Liver (tissue), 9 donors: ENCODE measurements around the gene CTRB1. TPM values are rescaled to one million over a fixed set of nuclear protein-coding genes. Genes with fewer than 3 reads are reported as not detected.

Experiments
- DNase-seq: peaks from one replicate; pipeline ENCODE4 v3.0.0-alpha.2; 2017; ENCODE audit warnings: low spot score
- H3K27ac ChIP-seq, 2 donors: one replicate each; pipeline ENCODE4 v1.7.0; 2013; ENCODE audit warnings: inconsistent platforms in 2 of 2, low read length in 2 of 2, control low read depth in 1 of 2, low read depth in 1 of 2, mild to moderate bottlenecking in 1 of 2
- H3K27me3 ChIP-seq, 4 donors: one replicate each; pipeline versions ENCODE4 v1.6.1 to v1.7.0; 2013; ENCODE audit warnings: low read length in 3 of 4, inconsistent platforms in 1 of 4, mild to moderate bottlenecking in 1 of 4, moderate library complexity in 1 of 4; ENCODE audit not compliant: control insufficient read depth in 4 of 4, insufficient read depth in 4 of 4
- H3K36me3 ChIP-seq, 4 donors: one replicate each; pipeline versions ENCODE4 v1.6.1 to v1.7.0; 2013; ENCODE audit warnings: low read length in 3 of 4, mild to moderate bottlenecking in 3 of 4, low read depth in 1 of 4, moderate library complexity in 1 of 4; ENCODE audit not compliant: control insufficient read depth in 4 of 4, insufficient read depth in 3 of 4
- H3K4me1 ChIP-seq, 4 donors: one replicate each; pipeline versions ENCODE4 v1.6.1 to v1.7.0; 2013; ENCODE audit warnings: low read length in 3 of 4, mild to moderate bottlenecking in 3 of 4, moderate library complexity in 1 of 4; ENCODE audit not compliant: control insufficient read depth in 4 of 4, insufficient read depth in 4 of 4
- H3K4me3 ChIP-seq, 3 donors: one replicate each; pipeline versions ENCODE4 v1.6.1 to v1.7.0; 2013; ENCODE audit warnings: low read length in 3 of 3, control low read depth in 1 of 3, low read depth in 1 of 3, mild to moderate bottlenecking in 1 of 3
- H3K9ac ChIP-seq, 2 donors: one replicate each; pipeline ENCODE4 v1.7.0; 2013; ENCODE audit warnings: low read length in 2 of 2, mild to moderate bottlenecking in 2 of 2, moderate library complexity in 2 of 2, control low read depth in 1 of 2, low read depth in 1 of 2
- H3K9me3 ChIP-seq, 4 donors: one replicate each; pipeline versions ENCODE4 v1.6.1 to v1.7.0; 2013; ENCODE audit warnings: low read length in 3 of 4; ENCODE audit not compliant: control insufficient read depth in 4 of 4
- EGR1 ChIP-seq, 2 donors: IDR thresholded peaks; 2 replicates each; pipeline ENCODE4 v1.6.1; 2016 to 2018; ENCODE audit warnings: antibody characterized with exemption in 2 of 2, low read depth in 2 of 2
- FOXA2 ChIP-seq: IDR thresholded peaks from 2 replicates; pipeline ENCODE4 v1.6.1; 2016; ENCODE audit warnings: antibody characterized with exemption
- GABPA ChIP-seq, 2 donors: IDR thresholded peaks in 1 of 2; conservative IDR thresholded peaks in 1 of 2; 2 replicates each; pipeline ENCODE4 v1.6.1; 2016; ENCODE audit warnings: antibody characterized with exemption in 2 of 2, mild to moderate bottlenecking in 1 of 2, moderate library complexity in 1 of 2
- HNF4G ChIP-seq: IDR thresholded peaks from 2 replicates; pipeline ENCODE4 v1.6.1; 2016; ENCODE audit warnings: antibody characterized with exemption
- JUND ChIP-seq, 2 donors: IDR thresholded peaks; 2 replicates each; pipeline ENCODE4 v1.6.1; 2016; ENCODE audit warnings: antibody characterized with exemption in 2 of 2
- MAX ChIP-seq: IDR thresholded peaks from 2 replicates; pipeline ENCODE4 v1.6.1; 2016; ENCODE audit warnings: antibody characterized with exemption
- NR2F2 ChIP-seq: IDR thresholded peaks from 2 replicates; pipeline ENCODE4 v1.6.1; 2016; ENCODE audit warnings: antibody characterized with exemption
- RAD21 ChIP-seq, 2 donors: IDR thresholded peaks; 2 replicates each; pipeline ENCODE4 v1.6.1; 2016; ENCODE audit warnings: antibody characterized with exemption in 2 of 2, mild to moderate bottlenecking in 2 of 2
- RXRA ChIP-seq, 2 donors: IDR thresholded peaks; 2 replicates each; pipeline ENCODE4 v1.6.1; 2017 to 2018; ENCODE audit warnings: antibody characterized with exemption in 2 of 2, mild to moderate bottlenecking in 1 of 2
- SP1 ChIP-seq: IDR thresholded peaks from 2 replicates; pipeline ENCODE4 v1.6.1; 2018; ENCODE audit warnings: antibody characterized with exemption, mild to moderate bottlenecking
- TAF1 ChIP-seq: conservative IDR thresholded peaks from 2 replicates; pipeline ENCODE4 v1.6.1; 2016; ENCODE audit warnings: antibody characterized with exemption, mild to moderate bottlenecking
- YY1 ChIP-seq: IDR thresholded peaks from 2 replicates; pipeline ENCODE4 v1.6.1; 2016; ENCODE audit warnings: antibody characterized with exemption, mild to moderate bottlenecking
- WGBS: extraction: QIAGEN DNeasy Blood & Tissue Kit; methylation state at CpG from one replicate; pipeline ENCODE4 v1.1.7; 2013; 5-methylcytosine and 5-hydroxymethylcytosine counted together
- polyA plus RNA-seq, 2 donors: library from polyadenylated mRNA; stranded (reverse) in 1 of 2; unstranded in 1 of 2; fragments of 200-250 nt in 1 of 2; fragments of >200 nt in 1 of 2; fragmentation: Nextera tagmentation in 1 of 2; extraction: Ambion mirVana in 1 of 2; gene quantifications; one replicate each; pipeline versions ENCODE4 v1.2.1 to v1.2.3, GENCODE V29; 2013 to 2015
- total RNA-seq, 2 donors: library from RNA; depleted of rRNA; stranded (reverse); fragments of >200 nt; gene quantifications; one replicate each; pipeline ENCODE4 v1.2.3, GENCODE V29; 2014
- TF ChIP-seq, protein P1 (sequence below): fragments of 150-350 bp; IDR thresholded peaks from 2 replicates; pipeline ENCODE4 v1.5.1; 2017; ENCODE audit warnings: improper control_type of control experiment, low read depth, low read length; ENCODE audit not compliant: missing input control
- TF ChIP-seq, protein P2 (sequence below): IDR thresholded peaks from 2 replicates; pipeline ENCODE4 v1.6.1; 2016; ENCODE audit warnings: antibody characterized with exemption
- TF ChIP-seq, protein P3 (sequence below): IDR thresholded peaks from 2 replicates; pipeline ENCODE4 v1.6.1; 2016; ENCODE audit warnings: antibody characterized with exemption
- donor health status: healthy.
- donor health status: healthy.
- donor health status: healthy.
- donor health status: healthy.
- donor health status: healthy.

CTRB1 gene
- total and polyA plus RNA-seq, 4 donors, result not detected

GRCh38 chr16:75226550-75227360 lies 8.0 kb downstream of the CTRB1 start:
- H3K9ac ChIP-seq, result no peak overlapping the region

GRCh38 chr16:75227361-75228142 lies 8.8 kb downstream of the CTRB1 start:
- DNase-seq, result no peak
- 87% methylated on average over 18 of the region's 18 CpGs for WGBS
- no peak overlapping the region for H3K27ac ChIP-seq
- TF ChIP-seq, protein P1, sequence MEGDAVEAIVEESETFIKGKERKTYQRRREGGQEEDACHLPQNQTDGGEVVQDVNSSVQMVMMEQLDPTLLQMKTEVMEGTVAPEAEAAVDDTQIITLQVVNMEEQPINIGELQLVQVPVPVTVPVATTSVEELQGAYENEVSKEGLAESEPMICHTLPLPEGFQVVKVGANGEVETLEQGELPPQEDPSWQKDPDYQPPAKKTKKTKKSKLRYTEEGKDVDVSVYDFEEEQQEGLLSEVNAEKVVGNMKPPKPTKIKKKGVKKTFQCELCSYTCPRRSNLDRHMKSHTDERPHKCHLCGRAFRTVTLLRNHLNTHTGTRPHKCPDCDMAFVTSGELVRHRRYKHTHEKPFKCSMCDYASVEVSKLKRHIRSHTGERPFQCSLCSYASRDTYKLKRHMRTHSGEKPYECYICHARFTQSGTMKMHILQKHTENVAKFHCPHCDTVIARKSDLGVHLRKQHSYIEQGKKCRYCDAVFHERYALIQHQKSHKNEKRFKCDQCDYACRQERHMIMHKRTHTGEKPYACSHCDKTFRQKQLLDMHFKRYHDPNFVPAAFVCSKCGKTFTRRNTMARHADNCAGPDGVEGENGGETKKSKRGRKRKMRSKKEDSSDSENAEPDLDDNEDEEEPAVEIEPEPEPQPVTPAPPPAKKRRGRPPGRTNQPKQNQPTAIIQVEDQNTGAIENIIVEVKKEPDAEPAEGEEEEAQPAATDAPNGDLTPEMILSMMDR, result no peak
- TF ChIP-seq, protein P2, sequence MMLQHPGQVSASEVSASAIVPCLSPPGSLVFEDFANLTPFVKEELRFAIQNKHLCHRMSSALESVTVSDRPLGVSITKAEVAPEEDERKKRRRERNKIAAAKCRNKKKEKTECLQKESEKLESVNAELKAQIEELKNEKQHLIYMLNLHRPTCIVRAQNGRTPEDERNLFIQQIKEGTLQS, result no peak
- TF ChIP-seq, protein P3, sequence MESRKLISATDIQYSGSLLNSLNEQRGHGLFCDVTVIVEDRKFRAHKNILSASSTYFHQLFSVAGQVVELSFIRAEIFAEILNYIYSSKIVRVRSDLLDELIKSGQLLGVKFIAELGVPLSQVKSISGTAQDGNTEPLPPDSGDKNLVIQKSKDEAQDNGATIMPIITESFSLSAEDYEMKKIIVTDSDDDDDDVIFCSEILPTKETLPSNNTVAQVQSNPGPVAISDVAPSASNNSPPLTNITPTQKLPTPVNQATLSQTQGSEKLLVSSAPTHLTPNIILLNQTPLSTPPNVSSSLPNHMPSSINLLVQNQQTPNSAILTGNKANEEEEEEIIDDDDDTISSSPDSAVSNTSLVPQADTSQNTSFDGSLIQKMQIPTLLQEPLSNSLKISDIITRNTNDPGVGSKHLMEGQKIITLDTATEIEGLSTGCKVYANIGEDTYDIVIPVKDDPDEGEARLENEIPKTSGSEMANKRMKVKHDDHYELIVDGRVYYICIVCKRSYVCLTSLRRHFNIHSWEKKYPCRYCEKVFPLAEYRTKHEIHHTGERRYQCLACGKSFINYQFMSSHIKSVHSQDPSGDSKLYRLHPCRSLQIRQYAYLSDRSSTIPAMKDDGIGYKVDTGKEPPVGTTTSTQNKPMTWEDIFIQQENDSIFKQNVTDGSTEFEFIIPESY, result no peak
- TF ChIP-seq EGR1 (IDR thresholded peaks at IDR 0.05; ENCODE audit: low read depth in 2 of 2) (no peak), GABPA (IDR thresholded peaks at IDR 0.05 in 1 of 2, conservative IDR thresholded peaks at IDR 0.05 in 1 of 2) (no peak), HNF4G (no peak), TAF1 (no peak), FOXA2 (no peak), MAX (no peak), YY1 (no peak), RAD21 (IDR thresholded peaks at IDR 0.05) (no peak), SP1 (no peak)
- H3K27me3 ChIP-seq, result no peaks in the 10 kb centered on the region
- no peak overlapping the region for H3K9ac ChIP-seq
- no peaks in the 10 kb centered on the region for H3K4me1 ChIP-seq
- H3K4me3 ChIP-seq, result no peak overlapping the region
- H3K9me3 ChIP-seq, result no peaks in the 10 kb centered on the region
- peaks cover 3 to 16% (median 13%) of the 10 kb centered on the region in 4 donors for H3K36me3 ChIP-seq

More at GRCh38 chr16:75226550-75227360, 8.0 kb downstream of the CTRB1 start:
- 57% methylated on average over 22 of the region's 22 CpGs for WGBS
- H3K4me3 ChIP-seq, result no peak overlapping the region
- TF ChIP-seq JUND (IDR thresholded peaks at IDR 0.05) (no peak), HNF4G (no peak), SP1 (no peak), RXRA (IDR thresholded peaks at IDR 0.05) (no peak), MAX (no peak), YY1 (no peak), EGR1 (IDR thresholded peaks at IDR 0.05; ENCODE audit: low read depth in 2 of 2) (no peak), TAF1 (no peak), NR2F2 (no peak)
- TF ChIP-seq, protein P1, result no peak
- no peaks in the 10 kb centered on the region for H3K27me3 ChIP-seq
- no peaks in the 10 kb centered on the region for H3K9me3 ChIP-seq
- DNase-seq, result no peak
- H3K27ac ChIP-seq, result no peak overlapping the region
- H3K36me3 ChIP-seq, result peaks cover 3 to 16% (median 13%) of the 10 kb centered on the region in 4 donors
- H3K4me1 ChIP-seq, result peaks cover 0 to 2% (median 0%) of the 10 kb centered on the region in 4 donors
